Mesenchymal stem cell (in vitro differentiated cells and primary cell): ENCODE measurements around the gene RPS10.

ENCODE experiments used
- DNase-seq: peaks from one replicate; pipeline ENCODE4 v3.0.0-alpha.2; 2013
- H2AFZ ChIP-seq: one replicate; pipeline ENCODE4 v1.6.1; 2013; ENCODE audit warnings: low read depth, mild to moderate bottlenecking, control low read depth, inconsistent platforms, low read length, moderate library complexity
- H2AK5ac ChIP-seq: 2 replicates; pipeline ENCODE4 v1.6.1; 2013; ENCODE audit warnings: low read length, moderate library complexity, mild to moderate bottlenecking, inconsistent platforms; ENCODE audit not compliant: severe bottlenecking
- H2BK120ac ChIP-seq: one replicate; pipeline ENCODE4 v1.6.1; 2013; ENCODE audit warnings: low read depth, mild to moderate bottlenecking, inconsistent platforms, low read length, moderate library complexity
- H2BK12ac ChIP-seq, 2 experiments: one replicate each; pipeline ENCODE4 v1.6.1; 2013; ENCODE audit warnings: inconsistent platforms in 2 of 2, low read length in 2 of 2, mild to moderate bottlenecking in 2 of 2, moderate library complexity in 2 of 2, control low read depth in 1 of 2
- H2BK15ac ChIP-seq: one replicate; pipeline ENCODE4 v1.6.1; 2013; ENCODE audit warnings: mild to moderate bottlenecking, low read depth, inconsistent platforms; ENCODE audit not compliant: poor library complexity, severe bottlenecking
- H2BK5ac ChIP-seq: 2 replicates; pipeline ENCODE4 v1.6.1; 2013; ENCODE audit warnings: low read depth, mild to moderate bottlenecking, low read length, control low read depth, inconsistent platforms; ENCODE audit not compliant: poor library complexity, severe bottlenecking
- H3K14ac ChIP-seq, 2 experiments: one replicate each; pipeline ENCODE4 v1.6.1; 2013; ENCODE audit warnings: inconsistent platforms in 2 of 2, low read length in 2 of 2, control low read depth in 1 of 2, mild to moderate bottlenecking in 1 of 2, moderate library complexity in 1 of 2
- H3K18ac ChIP-seq, 2 experiments: one replicate each; pipeline ENCODE4 v1.6.1; 2013; ENCODE audit warnings: inconsistent platforms in 2 of 2, low read length in 2 of 2, control low read depth in 1 of 2, low read depth in 1 of 2, mild to moderate bottlenecking in 1 of 2
- H3K23ac ChIP-seq, 2 experiments: one replicate each; pipeline ENCODE4 v1.6.1; 2013; ENCODE audit warnings: inconsistent platforms in 2 of 2, low read length in 2 of 2, mild to moderate bottlenecking in 2 of 2, moderate library complexity in 2 of 2, control low read depth in 1 of 2
- H3K27ac ChIP-seq: 2 replicates; pipeline ENCODE4 v1.5.1; 2013; ENCODE audit warnings: mild to moderate bottlenecking, moderate library complexity, low read length, control low read depth, inconsistent platforms; ENCODE audit not compliant: poor library complexity, severe bottlenecking
- H3K27me3 ChIP-seq, 2 experiments: 2 replicates each; pipeline versions ENCODE4 v1.6.1 to v1.7.0; 2013; ENCODE audit warnings: low read length in 2 of 2, mild to moderate bottlenecking in 2 of 2, moderate library complexity in 2 of 2, control low read depth in 1 of 2, inconsistent platforms in 1 of 2; ENCODE audit not compliant: control insufficient read depth in 1 of 2, insufficient read depth in 1 of 2
- H3K36me3 ChIP-seq, 2 experiments: 2 replicates each; pipeline versions ENCODE4 v1.6.1 to v1.7.0; 2013; ENCODE audit warnings: low read length in 2 of 2, control low read depth in 1 of 2, inconsistent platforms in 1 of 2, low read depth in 1 of 2, mild to moderate bottlenecking in 1 of 2; ENCODE audit not compliant: insufficient read depth in 2 of 2, control insufficient read depth in 1 of 2
- H3K4ac ChIP-seq, 2 experiments: one replicate each; pipeline ENCODE4 v1.6.1; 2013; ENCODE audit warnings: inconsistent platforms in 2 of 2, low read length in 2 of 2, mild to moderate bottlenecking in 2 of 2, moderate library complexity in 2 of 2, control low read depth in 1 of 2, low read depth in 1 of 2
- H3K4me1 ChIP-seq: 2 replicates; pipeline ENCODE4 v1.6.1; 2013; ENCODE audit warnings: low read depth, low read length, control low read depth; ENCODE audit not compliant: control insufficient read depth, insufficient read depth
- H3K4me2 ChIP-seq: 2 replicates; pipeline ENCODE4 v1.6.1; 2013; ENCODE audit warnings: low read length, mild to moderate bottlenecking, inconsistent platforms; ENCODE audit not compliant: poor library complexity, severe bottlenecking
- H3K4me3 ChIP-seq, 2 experiments: 2 replicates each; pipeline versions ENCODE4 v1.5.1 to v1.7.0; 2013; ENCODE audit warnings: low read length in 2 of 2, mild to moderate bottlenecking in 2 of 2, control low read depth in 1 of 2, low read depth in 1 of 2; ENCODE audit not compliant: insufficient read depth in 1 of 2
- H3K79me1 ChIP-seq: replicated peaks from 2 replicates; pipeline ENCODE4 v1.6.1; 2013; ENCODE audit warnings: mild to moderate bottlenecking, control low read depth, low read length, inconsistent platforms; ENCODE audit not compliant: poor library complexity, severe bottlenecking
- H3K9ac ChIP-seq: 2 replicates; pipeline ENCODE4 v1.7.0; 2013; ENCODE audit warnings: mild to moderate bottlenecking, low read length, moderate library complexity
- H3K9me3 ChIP-seq: 2 replicates; pipeline ENCODE4 v1.7.0; 2013; ENCODE audit warnings: mild to moderate bottlenecking, low read length; ENCODE audit not compliant: control insufficient read depth
- H4K8ac ChIP-seq: one replicate; pipeline ENCODE4 v1.6.1; 2013; ENCODE audit warnings: inconsistent platforms, mild to moderate bottlenecking, low read length, moderate library complexity
- H4K91ac ChIP-seq: one replicate; pipeline ENCODE4 v1.6.1; 2013; ENCODE audit warnings: mild to moderate bottlenecking, low read length, inconsistent platforms
- WGBS: methylation state at CpG from one replicate; pipeline ENCODE4 v1.1.7; 2013; ENCODE audit warnings: mixed read lengths; 5-methylcytosine and 5-hydroxymethylcytosine counted together

Gene RPS10

GRCh38 chr6:34462010-34462409 lies 36.1 kb upstream of the RPS10 start:
- no peak overlapping the region for H2AK5ac ChIP-seq

GRCh38 chr6:34460796-34461507 lies 35.1 kb upstream of the RPS10 start:
- no peak overlapping the region for H3K14ac ChIP-seq
- H2AK5ac ChIP-seq: no peak overlapping the region
- WGBS: 86% methylated on average over 4 of the region's 5 CpGs
- no peak overlapping the region for H3K27ac ChIP-seq
- H2BK15ac ChIP-seq: no peak overlapping the region
- H3K4me2 ChIP-seq: no peak overlapping the region
- no peak overlapping the region for H3K4me3 ChIP-seq
- no peak overlapping the region for H4K91ac ChIP-seq
- no peak overlapping the region for H3K4ac ChIP-seq
- no peaks in the 10 kb centered on the region for H3K9me3 ChIP-seq
- H3K18ac ChIP-seq: no peak overlapping the region
- no peak overlapping the region for H4K8ac ChIP-seq
- no peak overlapping the region for H2AFZ ChIP-seq
- H2BK12ac ChIP-seq: no peak overlapping the region
- DNase-seq: peak; percentile 43
- H3K79me1 ChIP-seq: no peaks in the 10 kb centered on the region
- H3K27me3 ChIP-seq: peaks cover 23 to 27% of the 10 kb centered on the region in 2 experiments
- no peaks in the 10 kb centered on the region for H3K36me3 ChIP-seq
- H3K4me1 ChIP-seq: peaks cover 13% of the 10 kb centered on the region
- no peak overlapping the region for H2BK120ac ChIP-seq
- no peak overlapping the region for H3K23ac ChIP-seq
- no peak overlapping the region for H2BK5ac ChIP-seq
- no peak overlapping the region for H3K9ac ChIP-seq

More at GRCh38 chr6:34462010-34462409, 36.1 kb upstream of the RPS10 start:
- Histone ChIP-seq H3K18ac (no peak overlapping the region), H3K79me1 (no peaks in the 10 kb centered on the region), H3K23ac (no peak overlapping the region), H4K8ac (no peak overlapping the region), H2BK5ac (no peak overlapping the region), H2BK12ac (no peak overlapping the region), H3K9ac (no peak overlapping the region), H3K4me3 (no peak overlapping the region), H3K36me3 (no peaks in the 10 kb centered on the region), H3K4me2 (no peak overlapping the region), H3K4me1 (peaks cover 18% of the 10 kb centered on the region), H3K4ac (no peak overlapping the region), H2BK120ac (no peak overlapping the region), H2BK15ac (no peak overlapping the region), H4K91ac (no peak overlapping the region), H3K14ac (no peak overlapping the region), H3K9me3 (no peaks in the 10 kb centered on the region), H3K27me3 (peaks cover 34% of the 10 kb centered on the region in 2 experiments), H3K27ac (no peak overlapping the region), H2AFZ (no peak overlapping the region)
- DNase-seq: no peak
- 86% methylated on average over 6 of the region's 6 CpGs for WGBS

GRCh38 chr6:34459899-34460593 lies 34.2 kb upstream of the RPS10 start:
- no peaks in the 10 kb centered on the region for H3K79me1 ChIP-seq
- H3K4me1 ChIP-seq: peaks cover 5% of the 10 kb centered on the region
- no peak overlapping the region for H2BK15ac ChIP-seq
- H3K4ac ChIP-seq: no peak overlapping the region
- H4K91ac ChIP-seq: no peak overlapping the region
- H3K9ac ChIP-seq: no peak overlapping the region
- WGBS: 24% methylated on average over 4 of the region's 6 CpGs
- peaks cover 16 to 20% of the 10 kb centered on the region in 2 experiments for H3K27me3 ChIP-seq
- no peak overlapping the region for H2AFZ ChIP-seq
- H2BK5ac ChIP-seq: no peak overlapping the region
- H2BK12ac ChIP-seq: no peak overlapping the region
- no peak overlapping the region for H3K4me3 ChIP-seq
- H3K14ac ChIP-seq: no peak overlapping the region
- no peak overlapping the region for H3K18ac ChIP-seq
- no peak overlapping the region for H2BK120ac ChIP-seq
- H3K27ac ChIP-seq: no peak overlapping the region
- no peak overlapping the region for H3K23ac ChIP-seq
- H2AK5ac ChIP-seq: no peak overlapping the region
- DNase-seq: peak; percentile 40
- no peak overlapping the region for H3K4me2 ChIP-seq
- no peak overlapping the region for H4K8ac ChIP-seq
- no peaks in the 10 kb centered on the region for H3K36me3 ChIP-seq
- H3K9me3 ChIP-seq: no peaks in the 10 kb centered on the region
